ENCODE data around the gene STEEP1.

STEEP1 gene

DNA sequence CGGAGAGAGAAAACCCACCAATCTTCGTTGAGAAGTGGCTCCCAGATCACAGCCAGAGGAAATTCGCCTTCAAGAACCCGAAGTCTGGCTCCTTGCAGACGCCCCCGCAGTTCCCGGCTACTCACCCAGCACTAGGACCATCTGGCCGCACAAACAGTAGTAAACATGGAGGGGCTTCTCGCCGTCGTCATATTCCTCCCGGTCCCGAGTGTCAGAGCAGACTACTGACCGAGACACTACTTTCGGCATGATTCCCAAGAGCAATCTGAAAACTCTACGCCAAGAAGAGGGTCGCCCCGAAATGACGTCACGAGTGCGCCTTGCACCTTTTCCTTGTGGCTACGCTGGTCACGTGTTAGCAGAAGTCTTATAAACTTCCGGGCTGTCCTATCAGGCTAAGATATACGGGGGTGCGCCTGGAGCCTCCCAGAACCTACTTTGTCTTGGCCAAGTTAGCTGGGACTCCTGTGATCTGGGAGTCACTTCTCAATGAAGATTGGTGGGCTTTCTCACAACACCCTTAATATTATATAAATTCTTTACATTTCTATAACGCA lies at the start of gene STEEP1:
STEEP1 (minus strand) TSS at position 303 of the 557 bp plus-strand sequence; CDS start at position 249, 54 bp downstream.
- peak; percentile 82 for DNase-seq (ENCODE audit: low spot score)

DNA sequence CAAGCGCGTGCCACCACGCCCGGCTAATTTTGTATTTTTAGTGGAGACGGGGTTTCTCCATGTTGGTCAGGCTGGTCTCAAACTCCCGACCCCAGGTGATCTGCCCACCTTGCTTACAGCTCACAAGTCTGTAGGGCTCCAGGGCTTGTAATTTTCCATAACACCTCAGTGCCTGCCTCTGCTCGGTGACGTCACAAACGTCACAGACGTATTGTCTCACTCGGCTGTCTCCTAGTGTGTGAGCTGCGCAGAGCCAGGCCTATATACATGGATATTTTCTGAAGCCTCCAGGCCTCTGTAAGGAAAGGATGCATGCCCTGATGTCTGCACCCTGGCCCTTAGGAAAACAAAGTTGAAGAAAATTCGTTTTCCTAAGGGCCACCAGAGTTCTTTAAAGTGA lies 49.6 kb upstream of the STEEP1 start:
- no peak for DNase-seq (ENCODE audit: low spot score)

DNA sequence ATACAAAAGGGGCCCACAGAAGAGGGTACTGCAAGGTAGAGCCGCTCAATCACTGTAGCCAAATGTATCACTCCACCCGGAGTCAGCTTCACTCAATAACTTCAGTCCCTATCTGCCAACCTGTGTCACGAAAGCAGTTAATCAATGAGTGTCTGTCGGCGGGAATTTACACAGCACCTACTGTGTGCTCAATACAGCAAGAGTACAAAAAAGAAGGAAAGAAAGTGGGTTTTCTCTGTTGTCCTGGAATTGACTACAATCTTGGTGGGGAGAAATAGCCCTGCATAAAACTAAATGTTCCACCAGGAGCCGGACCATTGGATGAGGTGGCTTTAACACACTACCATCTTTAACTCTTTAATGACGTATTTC lies 41.8 kb upstream of the STEEP1 start:
- DNase-seq (ENCODE audit: low spot score), result no peak

DNA sequence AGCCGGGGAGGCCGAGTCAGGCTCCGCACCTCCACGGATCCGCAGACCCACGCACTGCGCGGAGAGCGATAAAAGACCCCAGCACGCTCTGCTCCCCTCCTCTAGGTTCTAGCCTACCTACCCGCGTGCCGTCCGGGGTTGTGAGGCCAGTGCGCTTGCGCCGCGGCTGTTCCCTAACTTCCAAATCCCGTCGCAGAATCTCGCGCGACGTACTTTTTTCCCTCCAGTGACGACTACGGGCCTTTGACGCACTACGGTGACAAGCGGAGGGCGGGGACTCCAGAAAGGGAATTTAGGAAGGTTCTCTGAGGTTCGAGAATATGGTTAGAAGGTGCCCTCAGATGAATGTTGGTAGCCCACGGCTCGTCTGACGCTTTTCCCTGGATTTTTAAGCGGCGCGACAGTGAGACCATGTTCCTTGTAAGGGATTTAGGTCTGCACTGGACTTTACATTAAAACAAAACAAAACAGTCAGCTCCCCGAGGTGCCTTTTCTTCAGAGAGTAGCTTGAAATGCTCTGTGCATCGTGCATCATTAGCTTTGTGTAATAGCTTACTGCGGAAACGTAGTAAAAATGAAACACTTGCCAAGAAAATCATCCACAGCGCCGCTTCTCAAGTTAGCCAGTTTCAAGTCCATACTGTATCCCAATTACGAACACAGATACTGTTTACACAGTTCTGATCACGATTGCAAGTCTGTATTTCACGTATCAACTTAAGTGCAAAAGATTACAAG lies 41.2 kb upstream of the STEEP1 start, which contains the start of gene NKRF:
NKRF (minus strand) TSS at position 145 of the 738 bp plus-strand sequence.
- peak; percentile 88 for DNase-seq (ENCODE audit: low spot score)

DNA sequence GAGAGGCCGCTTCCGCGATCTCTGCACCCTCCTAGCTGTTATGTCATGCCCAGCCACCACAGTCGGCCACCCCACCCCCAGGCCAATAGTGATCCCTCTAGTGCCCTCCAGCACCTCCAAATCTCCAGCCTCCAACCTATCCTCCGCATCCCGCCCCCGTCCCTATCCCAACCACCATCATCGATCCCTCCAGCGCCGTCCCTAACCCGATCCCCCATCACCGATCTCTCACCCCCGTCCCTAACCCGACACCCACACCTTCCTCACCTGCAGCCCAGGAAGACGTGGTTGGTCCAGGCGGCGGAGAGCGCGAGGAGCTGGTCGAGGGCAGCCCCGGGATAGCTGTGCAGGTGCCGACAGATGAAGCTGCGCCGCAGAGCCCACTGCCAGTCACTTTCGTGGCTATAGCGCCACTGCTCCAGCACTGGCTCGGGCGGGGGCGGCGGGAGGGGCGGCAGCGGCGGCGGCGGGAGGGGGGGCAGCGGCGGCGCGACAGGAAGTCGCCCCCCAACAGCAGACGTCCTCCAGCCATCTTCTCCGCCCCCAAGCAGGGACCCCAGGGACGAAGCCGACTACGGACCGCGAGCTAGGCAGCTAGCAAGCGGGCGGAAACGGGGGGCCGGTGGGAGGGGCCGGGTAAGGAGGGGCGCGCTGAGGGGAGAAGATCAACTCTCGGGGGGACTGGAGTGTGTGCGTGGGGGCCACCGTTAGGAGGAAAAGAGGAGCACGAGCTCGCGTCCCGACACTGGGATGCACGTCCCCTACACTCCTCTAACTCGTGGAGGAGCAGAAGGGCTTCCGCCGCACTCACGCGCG lies 40.5 kb upstream of the STEEP1 start:
- DNase-seq (ENCODE audit: low spot score), result peak; percentile 0

DNA sequence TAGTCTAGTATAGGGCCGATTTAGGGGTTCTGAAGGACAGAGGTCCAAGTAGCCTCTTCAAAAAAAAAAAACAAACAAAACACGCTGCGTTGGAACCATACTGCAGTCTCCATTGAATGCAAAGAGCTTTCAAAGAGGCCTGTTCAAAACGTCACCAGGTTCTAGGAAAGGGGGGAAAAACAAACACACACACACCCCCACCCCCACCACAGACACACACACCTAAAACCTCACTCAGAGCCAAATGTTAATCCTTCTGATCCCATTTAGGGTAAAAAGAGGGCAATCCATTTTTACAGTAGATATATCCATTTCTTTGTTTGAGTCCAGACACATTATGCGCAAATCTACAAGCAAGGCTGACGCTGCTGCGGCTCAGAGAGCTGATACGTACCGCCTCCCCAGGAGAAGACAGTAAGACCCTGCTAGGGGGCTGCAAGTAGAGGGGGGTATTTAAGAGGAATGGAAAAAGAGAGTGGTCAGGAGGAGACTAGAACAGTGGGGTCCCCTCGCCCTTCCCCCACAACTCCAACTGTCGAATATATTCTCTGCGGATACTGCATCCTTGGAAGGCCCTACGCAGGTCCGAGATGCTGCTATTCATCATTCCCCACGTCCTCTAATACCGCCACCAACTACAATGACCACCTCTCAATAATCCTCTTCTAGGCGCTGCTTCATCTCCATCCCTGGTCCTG lies 39.7 kb upstream of the STEEP1 start:
- DNase-seq (ENCODE audit: low spot score), result no peak

DNA sequence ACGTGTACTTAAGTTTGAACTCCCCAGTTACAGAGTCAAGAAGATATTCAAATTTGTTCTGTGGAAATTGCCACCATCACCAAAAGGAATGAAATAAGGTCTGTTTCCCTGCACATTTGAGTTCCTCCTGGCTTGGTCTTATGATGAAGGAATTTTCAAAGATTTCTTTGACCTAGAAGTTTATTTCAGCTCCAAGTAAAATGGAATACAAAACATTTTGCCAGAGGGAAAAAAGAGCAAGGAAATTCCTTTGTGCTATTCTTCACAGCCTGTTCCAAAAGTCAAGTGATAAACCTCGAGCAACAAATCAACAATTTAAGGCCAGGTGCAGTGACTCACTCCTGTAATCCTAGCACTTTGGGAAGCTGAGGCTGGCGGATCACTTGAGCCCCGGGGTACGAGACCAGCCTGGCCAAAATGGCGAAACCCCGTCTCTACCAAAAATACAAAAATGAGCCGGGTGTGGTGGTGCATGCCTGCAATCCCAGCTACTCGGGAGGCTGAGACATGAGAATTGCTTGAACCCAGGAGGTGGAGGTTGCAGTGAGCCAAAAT lies 37.6 kb upstream of the STEEP1 start:
- DNase-seq (ENCODE audit: low spot score), result no peak

DNA sequence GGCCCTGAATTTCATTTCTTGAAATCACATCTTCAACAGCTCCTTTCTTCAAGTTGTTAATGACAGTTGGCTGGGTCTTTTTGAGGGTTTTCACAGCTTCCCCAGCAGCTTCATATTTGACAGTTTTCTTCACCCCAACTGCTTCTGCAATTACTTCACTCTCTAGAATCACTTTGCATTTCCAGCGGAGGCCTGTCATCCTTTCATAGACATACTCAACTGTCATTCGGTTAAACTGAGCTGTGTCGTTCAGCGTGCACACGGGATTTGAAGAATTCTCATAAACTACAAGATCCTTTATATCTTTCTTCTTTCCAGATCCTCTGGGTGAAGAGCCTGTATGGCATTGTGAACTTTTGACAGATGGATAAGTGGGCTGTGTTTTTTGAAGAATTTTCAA lies 24.6 kb upstream of the STEEP1 start:
- DNase-seq (ENCODE audit: low spot score), result no peak

DNA sequence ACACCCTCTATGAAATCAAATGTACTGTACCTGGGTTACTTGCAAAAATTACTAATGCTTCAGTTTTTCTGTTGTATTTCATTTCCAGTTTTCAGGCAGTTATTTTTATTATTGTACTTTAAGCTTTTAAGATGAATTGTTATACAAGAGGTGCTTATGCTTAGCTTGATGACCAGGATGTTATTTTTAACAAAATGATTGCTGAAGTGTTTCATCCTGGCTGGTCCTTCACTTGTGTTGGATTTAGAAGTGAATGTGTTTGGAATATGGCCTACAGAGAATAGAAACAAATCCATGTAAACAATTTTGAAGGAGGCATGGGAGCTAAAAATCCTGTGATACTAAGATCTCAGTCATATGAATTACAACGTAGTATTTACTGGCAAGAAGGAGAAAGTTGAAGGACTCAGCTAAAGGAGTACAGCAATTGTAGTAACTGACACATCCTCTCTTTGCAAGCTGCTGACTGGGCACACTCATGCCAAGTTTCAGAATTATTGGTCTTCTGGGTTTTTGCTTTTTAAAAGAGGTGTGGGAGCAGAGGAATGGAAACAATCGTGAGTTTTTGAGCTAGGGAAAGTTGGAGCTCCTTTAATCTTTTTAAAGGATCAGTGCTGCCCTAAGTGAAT lies 18.3 kb upstream of the STEEP1 start:
- DNase-seq (ENCODE audit: low spot score), result no peak

DNA sequence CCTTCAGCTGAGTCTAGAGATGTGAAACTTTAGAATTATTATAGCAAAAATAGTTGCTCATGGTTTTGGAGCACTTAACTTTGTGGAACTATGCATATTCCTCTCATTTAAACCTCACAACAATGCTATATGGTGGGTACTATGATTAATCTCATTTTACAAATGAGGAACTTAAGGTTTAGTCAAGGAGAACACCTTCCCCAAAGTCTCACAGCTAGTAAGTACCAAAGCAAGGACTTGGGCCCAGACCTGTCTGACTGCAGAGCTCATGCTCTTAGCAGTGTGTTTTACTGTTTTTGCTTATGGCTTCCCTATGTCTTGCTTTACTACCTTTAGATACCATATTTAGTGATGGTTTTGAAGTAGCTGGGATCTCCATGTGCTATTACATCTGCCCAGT lies 14.2 kb upstream of the STEEP1 start:
- no peak for DNase-seq (ENCODE audit: low spot score)

DNA sequence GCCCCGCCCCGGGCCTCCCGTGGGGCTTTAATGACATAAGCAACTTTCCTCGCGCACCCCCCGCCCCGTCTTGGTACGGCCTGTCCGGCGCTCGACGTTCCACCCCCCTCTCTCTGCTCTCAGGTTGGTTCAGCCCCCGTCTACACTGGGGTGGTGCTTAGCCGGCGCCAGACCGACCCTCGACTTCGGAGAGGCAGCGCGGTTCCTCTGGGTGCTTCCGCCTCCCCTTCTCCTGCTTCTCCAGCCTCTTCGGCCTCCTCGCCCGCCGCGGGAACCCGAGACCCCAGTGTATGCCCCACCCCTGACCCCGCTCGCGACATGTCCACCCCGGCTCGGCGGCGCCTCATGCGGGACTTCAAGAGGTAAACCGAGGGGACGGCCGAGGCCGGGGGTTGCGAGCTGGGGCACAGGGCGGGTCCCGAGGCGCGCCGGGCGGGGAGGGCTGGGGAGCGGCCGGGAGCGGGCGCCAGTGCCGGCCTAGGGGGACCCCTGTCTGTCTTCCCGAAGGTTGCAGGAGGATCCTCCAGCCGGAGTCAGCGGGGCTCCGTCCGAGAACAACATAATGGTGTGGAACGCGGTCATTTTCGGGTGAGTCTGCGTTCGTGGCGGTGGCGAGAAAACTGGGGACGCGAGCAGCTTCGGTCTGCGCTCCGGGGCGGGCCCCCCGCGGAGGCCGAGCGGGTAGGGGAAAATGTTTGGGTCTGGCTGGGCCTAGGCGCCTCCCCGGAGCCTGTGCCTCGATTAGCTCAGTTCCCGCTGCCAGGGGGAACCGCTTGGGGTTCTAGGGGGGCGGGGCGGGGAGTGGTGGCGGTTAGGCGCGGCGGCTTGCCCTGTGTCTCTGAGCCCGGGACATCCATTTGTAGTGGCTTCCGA lies 9.4 kb upstream of the STEEP1 start, which contains the start of gene UBE2A:
UBE2A (plus strand) TSS at position 170 of the 873 bp plus-strand sequence; CDS start at position 319, 149 bp downstream.
- peak; percentile 84 for DNase-seq (ENCODE audit: low spot score)

DNA sequence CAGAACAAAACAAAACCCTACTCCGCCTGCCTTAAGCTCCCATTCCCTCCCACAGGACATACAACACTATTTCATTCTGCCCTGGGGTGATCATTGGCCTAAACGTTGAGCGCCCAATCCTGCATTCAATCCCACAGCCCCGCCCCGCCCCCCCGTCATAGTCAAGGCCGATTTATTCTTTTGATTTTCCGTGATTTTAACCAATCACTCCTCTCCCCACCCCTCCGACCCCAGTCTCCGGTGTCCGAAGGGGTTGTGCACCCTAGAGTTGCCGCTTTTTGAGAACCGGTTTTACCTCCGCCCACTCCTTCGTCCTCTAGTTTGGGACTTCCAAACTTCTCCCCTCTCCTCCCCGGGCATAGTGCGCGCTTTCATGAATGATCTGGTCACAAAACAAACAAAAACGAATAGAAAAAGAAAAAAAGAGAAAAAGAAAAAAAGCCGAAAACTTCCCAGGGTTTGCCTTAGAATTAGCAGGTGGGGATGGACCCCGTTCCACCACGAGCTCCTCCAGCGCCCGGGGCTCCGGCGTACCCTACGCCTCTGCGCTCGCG lies 8.7 kb upstream of the STEEP1 start:
- DNase-seq (ENCODE audit: low spot score), result no peak

DNA sequence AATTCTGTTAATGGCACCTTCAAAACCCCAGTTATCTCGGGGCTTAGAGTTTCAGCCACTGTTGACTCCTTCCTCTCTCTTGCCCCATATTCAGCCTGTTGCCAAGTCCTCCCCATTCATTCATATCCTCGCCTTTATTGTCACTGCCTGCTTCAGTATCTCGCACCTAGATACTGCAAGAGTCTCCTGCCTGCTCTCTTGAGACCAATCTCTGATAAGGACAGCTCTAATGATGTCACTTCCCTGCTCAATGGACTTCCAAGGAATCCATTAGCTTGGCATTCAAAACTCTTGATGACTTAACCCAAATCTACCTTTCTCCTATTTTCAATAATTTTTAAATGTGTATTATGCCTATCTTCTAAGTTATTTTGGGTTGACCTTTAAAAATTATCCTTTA lies 8.0 kb upstream of the STEEP1 start:
- no peak for DNase-seq (ENCODE audit: low spot score)

DNA sequence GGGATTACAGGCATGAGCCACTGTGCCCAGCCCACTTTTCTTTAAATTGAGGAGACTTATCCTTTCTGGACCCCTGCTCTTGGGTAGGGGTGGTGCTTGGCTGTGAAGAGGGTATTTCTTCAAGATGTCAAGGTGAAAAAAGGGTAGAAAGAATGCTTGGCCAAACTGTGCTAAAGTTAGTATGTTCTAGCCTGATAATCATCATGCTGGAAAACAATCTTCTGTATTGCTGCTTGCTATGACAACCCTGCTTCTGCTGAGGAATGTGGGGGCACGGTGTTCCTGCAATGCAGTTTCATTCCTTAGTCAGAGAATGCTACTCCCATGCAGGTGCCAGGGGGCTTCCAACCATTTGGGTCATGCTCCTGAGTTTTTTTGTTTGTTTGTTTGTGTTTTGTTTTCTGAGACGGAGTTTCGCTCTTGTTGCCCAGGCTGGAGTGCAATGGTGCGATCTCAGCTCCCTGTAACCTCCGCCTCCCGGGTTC lies 5.2 kb upstream of the STEEP1 start:
- DNase-seq (ENCODE audit: low spot score), result no peak

DNA sequence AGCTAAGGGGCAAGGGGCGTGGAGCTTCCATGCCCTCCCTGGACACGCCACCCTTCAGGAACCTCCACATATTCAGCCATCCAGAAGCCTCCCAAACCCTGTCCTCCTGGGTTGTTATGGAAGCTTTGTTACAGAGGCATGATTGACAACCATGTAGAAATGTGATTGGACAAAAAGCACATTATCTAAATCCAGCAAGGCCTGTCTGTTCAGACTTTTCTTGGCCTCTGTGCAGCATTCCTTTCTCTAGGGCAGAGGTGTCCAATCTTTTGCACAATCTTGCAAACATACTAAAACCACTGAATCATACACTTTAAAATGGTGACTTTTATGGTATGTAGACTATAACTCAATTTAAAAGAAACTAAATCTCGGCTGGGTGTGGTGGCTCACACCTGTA lies 12.7 kb downstream of the STEEP1 start:
- DNase-seq (ENCODE audit: low spot score), result no peak

DNA sequence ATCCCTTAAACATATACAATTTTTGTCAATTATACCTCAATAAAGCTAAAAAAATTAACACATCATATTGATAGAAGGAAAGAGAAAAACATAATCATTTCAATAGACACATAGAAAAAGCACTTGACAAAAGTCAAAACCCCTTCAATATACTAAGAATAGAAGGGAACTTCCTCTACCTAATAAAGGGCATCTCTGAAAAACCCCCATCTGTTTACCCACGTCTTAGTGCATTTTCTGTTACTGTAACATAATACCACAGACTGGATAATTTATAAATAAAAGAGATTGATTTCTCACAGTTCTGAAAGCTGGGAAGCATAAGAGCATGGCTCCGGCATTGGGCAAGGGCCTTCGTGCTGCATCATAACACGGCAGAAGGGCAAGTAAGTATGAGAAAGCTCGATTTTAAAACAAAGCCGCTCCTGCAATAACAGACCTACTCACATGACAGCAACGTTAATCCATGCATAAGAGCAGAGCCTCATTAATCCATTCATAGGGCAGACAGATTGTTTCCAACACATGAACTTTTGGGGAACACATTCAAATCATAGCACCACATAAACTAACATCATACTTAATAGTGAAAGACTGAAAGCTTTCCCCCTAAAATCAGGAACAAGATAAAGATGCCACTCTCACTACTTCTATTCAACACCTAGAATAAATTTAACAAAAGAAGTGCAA lies 15.7 kb downstream of the STEEP1 start:
- no peak for DNase-seq (ENCODE audit: low spot score)

DNA sequence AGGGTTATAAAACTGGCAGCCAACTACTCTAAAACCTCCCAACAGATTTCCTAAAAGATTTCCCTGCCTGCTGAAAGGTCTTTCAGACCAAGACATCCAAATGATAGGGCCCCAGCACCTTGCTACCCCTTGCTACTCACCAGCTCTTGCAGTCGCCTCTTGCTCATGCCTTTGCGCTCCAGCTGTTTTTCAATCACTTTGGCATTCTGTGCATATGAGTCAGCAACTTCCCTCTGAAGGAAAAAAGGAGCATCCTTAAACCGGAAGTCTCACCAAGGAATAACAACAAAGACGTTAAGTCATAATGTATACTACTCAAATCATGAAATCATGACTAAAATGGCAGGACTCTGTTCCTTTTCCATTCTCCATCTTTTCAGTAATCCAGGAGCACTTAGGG lies 24.0 kb downstream of the STEEP1 start:
- no peak for DNase-seq (ENCODE audit: low spot score)

DNA sequence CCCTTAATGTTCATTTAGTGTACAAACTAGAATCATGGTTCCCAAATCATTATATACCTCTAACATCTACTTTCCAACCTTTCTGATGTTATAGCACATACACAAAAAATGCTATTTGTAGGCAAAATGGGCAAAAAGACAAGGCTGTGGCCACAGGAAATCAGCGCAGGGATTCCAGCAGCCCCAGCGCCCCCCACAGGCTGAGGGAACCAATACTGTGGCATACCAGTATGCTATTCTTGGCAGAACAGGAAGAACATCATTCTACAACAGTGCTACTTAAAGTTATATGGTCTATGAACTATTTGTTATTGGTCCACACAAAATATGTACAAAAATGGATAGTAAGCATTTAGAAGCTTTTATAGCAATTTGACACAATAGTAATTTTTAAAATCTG lies 25.3 kb downstream of the STEEP1 start:
- DNase-seq (ENCODE audit: low spot score), result no peak

DNA sequence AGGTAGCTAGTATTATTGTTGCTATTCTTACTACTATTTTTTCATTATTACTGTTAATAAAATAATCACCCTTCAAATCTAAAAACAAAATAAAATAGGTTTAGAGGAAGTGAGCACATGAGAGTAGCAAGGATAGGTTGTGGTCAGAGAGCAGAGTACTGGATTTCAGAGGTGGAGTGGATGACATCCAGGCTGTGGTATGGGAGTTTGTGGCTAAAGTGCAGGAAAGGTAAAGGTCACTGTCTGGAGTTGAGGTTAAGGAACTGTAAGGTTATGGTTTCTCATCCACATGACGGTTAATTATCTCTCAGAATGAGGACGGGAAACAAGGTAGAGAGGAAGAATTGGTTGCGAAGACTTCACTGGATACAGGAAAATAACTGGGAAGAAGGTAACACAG lies 27.7 kb downstream of the STEEP1 start:
- no peak for DNase-seq (ENCODE audit: low spot score)
